Upper lobe of right lung (tissue), 1 donor: ENCODE data around the gene CSRP1. TPM values are rescaled to one million over a fixed set of nuclear protein-coding genes. Genes with fewer than 3 reads are reported as not detected.

ENCODE experiments used
- ATAC-seq: fragments of 200-7000 bp; cut with Tn5 transposase; one replicate; pipeline ENCODE4 v1.9.1; 2020; ENCODE audit warnings: mild to moderate bottlenecking, moderate library complexity
- DNase-seq: peaks from one replicate; pipeline ENCODE4 v3.0.0-alpha.2; 2020
- H3K27ac ChIP-seq: fragments of 200-600 bp; one replicate; pipeline ENCODE4 v1.8.0; 2022
- H3K27me3 ChIP-seq: fragments of 200-600 bp; one replicate; pipeline ENCODE4 v1.8.0; 2022; ENCODE audit warnings: mild to moderate bottlenecking
- H3K36me3 ChIP-seq: fragments of 200-600 bp; one replicate; pipeline ENCODE4 v1.8.0; 2022
- H3K4me1 ChIP-seq: fragments of 200-600 bp; one replicate; pipeline ENCODE4 v1.8.0; 2022
- H3K4me3 ChIP-seq: fragments of 200-600 bp; one replicate; pipeline ENCODE4 v1.8.0; 2022; ENCODE audit warnings: mild to moderate bottlenecking
- H3K9me3 ChIP-seq: fragments of 200-600 bp; one replicate; pipeline ENCODE4 v1.8.0; 2022
- CTCF ChIP-seq: fragments of 200-600 bp; IDR thresholded peaks from one replicate; pipeline ENCODE4 v1.8.0; 2022; ENCODE audit warnings: antibody characterized with exemption
- intact Hi-C: fragments of 100-400 bp; cut with DNase I; formaldehyde crosslinking; loops from one replicate; pipeline ENCODE4 v1.11.0; 2022
- total RNA-seq: library from RNA; stranded (reverse); fragmentation: NEBNext Ultra II Directional; extraction: Animal tissue kit (Norgen Biotek cat#: 25700); gene quantifications from one replicate; pipeline ENCODE4 v1.2.1, GENCODE V29; 2021
- donor health status: DM: no; HTN: yes; CAD: no; lungs with severe emphysema.

The CSRP1 gene
- total RNA-seq, 1 donor from 2014 or later, result 280 TPM

- H3K9me3 ChIP-seq, result no peaks in the 10 kb centered on the region
- no peak overlapping the region for H3K4me3 ChIP-seq
- H3K36me3 ChIP-seq, result no peaks in the 10 kb centered on the region
- ATAC-seq, result no peak
- H3K27me3 ChIP-seq, result no peaks in the 10 kb centered on the region
- H3K4me1 ChIP-seq, result no peaks in the 10 kb centered on the region
- intact Hi-C loops, result no loop called here
- DNase-seq, result no peak
- no peak overlapping the region for H3K27ac ChIP-seq
- no peak for TF ChIP-seq CTCF
These were observed 70.5 kb downstream of the CSRP1 start for GRCh38 chr1:201436393-201436792.

- Histone ChIP-seq H3K27ac (no peak overlapping the region), H3K4me1 (no peaks in the 10 kb centered on the region), H3K36me3 (no peaks in the 10 kb centered on the region), H3K4me3 (no peak overlapping the region), H3K27me3 (no peaks in the 10 kb centered on the region), H3K9me3 (no peaks in the 10 kb centered on the region)
- intact Hi-C loops, result no loop called here
- ATAC-seq, result no peak
- no peak for TF ChIP-seq CTCF
- DNase-seq, result no peak
These were observed 72.7 kb downstream of the CSRP1 start for GRCh38 chr1:201434266-201434665.

- DNase-seq, result no peak
- Histone ChIP-seq H3K27ac (no peak overlapping the region), H3K4me3 (no peak overlapping the region), H3K36me3 (no peaks in the 10 kb centered on the region), H3K9me3 (no peaks in the 10 kb centered on the region), H3K27me3 (no peaks in the 10 kb centered on the region), H3K4me1 (no peaks in the 10 kb centered on the region)
- ATAC-seq, result no peak
- no peak for TF ChIP-seq CTCF
- intact Hi-C loops, result no loop called here
These were observed 73.3 kb downstream of the CSRP1 start for GRCh38 chr1:201433609-201434008.

Other genes with a start within 250 kb of the CSRP1 start
- 0.69 TPM for gene PKP1, start 223.6 kb downstream of the CSRP1 start, total RNA-seq
- gene TNNT2, start 129.4 kb downstream of the CSRP1 start, total RNA-seq, result 6.4 TPM
- 42.6 TPM for gene LAD1, start 107.8 kb downstream of the CSRP1 start, total RNA-seq
- 0.49 TPM for gene TNNI1, start 85.4 kb downstream of the CSRP1 start, total RNA-seq
- 90.0 TPM for gene PHLDA3, start 37.9 kb downstream of the CSRP1 start, total RNA-seq
- gene NAV1, start 32.0 kb upstream of the CSRP1 start, total RNA-seq, result 34.1 TPM